Measurements from ENCODE around the gene AATF. TPM values are rescaled to one million over a fixed set of nuclear protein-coding genes. Genes with fewer than 3 reads are reported as not detected.

Gene AATF
- total RNA-seq, 1 donor from 2014 or later = 38.5 TPM

GRCh38 chr17:37054894-37055293, 106.1 kb downstream of the AATF start:
- Mint-ChIP-seq H3K27me3 (ENCODE audit: low read depth) (no peaks in the 10 kb centered on the region), H3K9me3 (ENCODE audit: low read depth) (no peaks in the 10 kb centered on the region), H3K36me3 (ENCODE audit: low read depth) (peaks cover 15% of the 10 kb centered on the region), H3K4me3 (ENCODE audit: unreplicated experiment) (no peak overlapping the region), H3K27ac (ENCODE audit: unreplicated experiment) (no peak overlapping the region), H3K4me1 (ENCODE audit: low read depth) (no peaks in the 10 kb centered on the region)
- TF ChIP-seq CTCF (IDR thresholded peaks at IDR 0.05) = no peak
- DNase-seq (ENCODE audit: low spot score) = no peak

GRCh38 chr17:37056622-37057021, 107.9 kb downstream of the AATF start:
- Mint-ChIP-seq H3K27ac (ENCODE audit: unreplicated experiment) (no peak overlapping the region), H3K9me3 (ENCODE audit: low read depth) (no peaks in the 10 kb centered on the region), H3K4me1 (ENCODE audit: low read depth) (no peaks in the 10 kb centered on the region), H3K4me3 (ENCODE audit: unreplicated experiment) (no peak overlapping the region), H3K27me3 (ENCODE audit: low read depth) (no peaks in the 10 kb centered on the region), H3K36me3 (ENCODE audit: low read depth) (peaks cover 15% of the 10 kb centered on the region)
- no peak for DNase-seq (ENCODE audit: low spot score)
- no peak for TF ChIP-seq CTCF (IDR thresholded peaks at IDR 0.05)

GRCh38 chr17:37059493-37059892, 110.7 kb downstream of the AATF start:
- peaks cover 5% of the 10 kb centered on the region for H3K27me3 Mint-ChIP-seq (ENCODE audit: low read depth)
- TF ChIP-seq CTCF (IDR thresholded peaks at IDR 0.05) = no peak
- no peak overlapping the region for H3K4me3 Mint-ChIP-seq (ENCODE audit: unreplicated experiment)
- H3K27ac Mint-ChIP-seq (ENCODE audit: unreplicated experiment) = no peak overlapping the region
- no peaks in the 10 kb centered on the region for H3K9me3 Mint-ChIP-seq (ENCODE audit: low read depth)
- DNase-seq (ENCODE audit: low spot score) = no peak
- peaks cover 13% of the 10 kb centered on the region for H3K36me3 Mint-ChIP-seq (ENCODE audit: low read depth)
- no peaks in the 10 kb centered on the region for H3K4me1 Mint-ChIP-seq (ENCODE audit: low read depth)

- no peak overlapping the region for H3K4me3 Mint-ChIP-seq (ENCODE audit: unreplicated experiment)
- H3K9me3 Mint-ChIP-seq (ENCODE audit: low read depth) = no peaks in the 10 kb centered on the region
- H3K27me3 Mint-ChIP-seq (ENCODE audit: low read depth) = peaks cover 7% of the 10 kb centered on the region
- TF ChIP-seq CTCF (IDR thresholded peaks at IDR 0.05) = no peak
- no peak for DNase-seq (ENCODE audit: low spot score)
- no peak overlapping the region for H3K27ac Mint-ChIP-seq (ENCODE audit: unreplicated experiment)
- no peaks in the 10 kb centered on the region for H3K4me1 Mint-ChIP-seq (ENCODE audit: low read depth)
- peaks cover 11% of the 10 kb centered on the region for H3K36me3 Mint-ChIP-seq (ENCODE audit: low read depth)
Observed at GRCh38 chr17:37060094-37060493, 111.3 kb downstream of the AATF start.

GRCh38 chr17:37060928-37061327, 112.2 kb downstream of the AATF start:
- Mint-ChIP-seq H3K4me1 (ENCODE audit: low read depth) (no peaks in the 10 kb centered on the region), H3K27ac (ENCODE audit: unreplicated experiment) (no peak overlapping the region), H3K4me3 (ENCODE audit: unreplicated experiment) (no peak overlapping the region)

More at GRCh38 chr17:37060928-37061327, 112.2 kb downstream of the AATF start:
- no peak for DNase-seq (ENCODE audit: low spot score)
- Mint-ChIP-seq H3K9me3 (ENCODE audit: low read depth) (no peaks in the 10 kb centered on the region), H3K36me3 (ENCODE audit: low read depth) (peaks cover 11% of the 10 kb centered on the region), H3K27me3 (ENCODE audit: low read depth) (peaks cover 7% of the 10 kb centered on the region)
- no peak for TF ChIP-seq CTCF (IDR thresholded peaks at IDR 0.05)

Data from chondrocyte (in vitro differentiated cells).